Measurements from ENCODE around the gene DAAM2. TPM values are rescaled to one million over a fixed set of nuclear protein-coding genes. Genes with fewer than 3 reads are reported as not detected.

Gene DAAM2
- total RNA-seq, 1 experiment from 2014 or later: 4.8 TPM

GRCh38 chr6:39910164-39910563 lies 118.0 kb downstream of the DAAM2 start:
- POLR2A ChIA-PET (ENCODE audit: low non-redundant PET): no interaction called here
- intact Hi-C loops (cut with micrococcal nuclease; ENCODE audit: unreplicated experiment): no loop called here
- BruUV-seq (replicated peaks): no TSS peak

GRCh38 chr6:39910744-39911143 lies 118.6 kb downstream of the DAAM2 start:
- no peak overlapping the region for H3K4me3 ChIP-seq (ENCODE audit: low read depth, low read length, poor library complexity, severe bottlenecking)
- ChIA-PET POLR2A (ENCODE audit: low non-redundant PET) (no interaction called here), CTCF (no interaction called here)
- H3K27ac ChIP-seq (ENCODE audit: low read depth, low read length, poor library complexity, severe bottlenecking): no peak overlapping the region
- TF ChIP-seq EZH2 (IDR thresholded peaks at IDR 0.05; ENCODE audit: borderline replicate concordance, low read depth, low read length, poor library complexity, severe bottlenecking) (no peak), CTCF (conservative IDR thresholded peaks at IDR 0.05; ENCODE audit: low read depth, low read length) (no peak)
- intact Hi-C loops (cut with micrococcal nuclease; ENCODE audit: unreplicated experiment): no loop called here
- H3K27me3 ChIP-seq (replicated peaks; ENCODE audit: insufficient read depth, low read depth, low read length, poor library complexity): no peaks in the 10 kb centered on the region
- H3K4me1 ChIP-seq (ENCODE audit: insufficient read depth, low read length, poor library complexity, severe bottlenecking): no peaks in the 10 kb centered on the region
- BruUV-seq (replicated peaks): no TSS peak
- H3K36me3 ChIP-seq (ENCODE audit: insufficient read depth, low read length, poor library complexity, severe bottlenecking): no peaks in the 10 kb centered on the region
- H3K9me3 ChIP-seq (ENCODE audit: low read depth, low read length, poor library complexity, severe bottlenecking): no peaks in the 10 kb centered on the region
- no peak for DNase-seq (ENCODE audit: low spot score)

More at GRCh38 chr6:39910164-39910563, 118.0 kb downstream of the DAAM2 start:
- H3K4me1 ChIP-seq (ENCODE audit: insufficient read depth, low read length, poor library complexity, severe bottlenecking): no peaks in the 10 kb centered on the region
- TF ChIP-seq CTCF (conservative IDR thresholded peaks at IDR 0.05; ENCODE audit: low read depth, low read length) (no peak), EZH2 (IDR thresholded peaks at IDR 0.05; ENCODE audit: borderline replicate concordance, low read depth, low read length, poor library complexity, severe bottlenecking) (no peak)
- CTCF ChIA-PET: no interaction called here
- H3K4me3 ChIP-seq (ENCODE audit: low read depth, low read length, poor library complexity, severe bottlenecking): no peak overlapping the region
- H3K27me3 ChIP-seq (replicated peaks; ENCODE audit: insufficient read depth, low read depth, low read length, poor library complexity): no peaks in the 10 kb centered on the region
- no peak overlapping the region for H3K27ac ChIP-seq (ENCODE audit: low read depth, low read length, poor library complexity, severe bottlenecking)
- no peaks in the 10 kb centered on the region for H3K9me3 ChIP-seq (ENCODE audit: low read depth, low read length, poor library complexity, severe bottlenecking)
- no peaks in the 10 kb centered on the region for H3K36me3 ChIP-seq (ENCODE audit: insufficient read depth, low read length, poor library complexity, severe bottlenecking)
- no peak for DNase-seq (ENCODE audit: low spot score)

- no peak overlapping the region for H3K4me3 ChIP-seq (ENCODE audit: low read depth, low read length, poor library complexity, severe bottlenecking)
- CTCF ChIA-PET: no interaction called here
- TF ChIP-seq CTCF (conservative IDR thresholded peaks at IDR 0.05; ENCODE audit: low read depth, low read length) (no peak), EZH2 (IDR thresholded peaks at IDR 0.05; ENCODE audit: borderline replicate concordance, low read depth, low read length, poor library complexity, severe bottlenecking) (no peak)
- intact Hi-C loops (cut with micrococcal nuclease; ENCODE audit: unreplicated experiment): no loop called here
- BruUV-seq (replicated peaks): no TSS peak
- no peaks in the 10 kb centered on the region for H3K27me3 ChIP-seq (replicated peaks; ENCODE audit: insufficient read depth, low read depth, low read length, poor library complexity)
- POLR2A ChIA-PET (ENCODE audit: low non-redundant PET): no interaction called here
- H3K27ac ChIP-seq (ENCODE audit: low read depth, low read length, poor library complexity, severe bottlenecking): no peak overlapping the region
- no peaks in the 10 kb centered on the region for H3K36me3 ChIP-seq (ENCODE audit: insufficient read depth, low read length, poor library complexity, severe bottlenecking)
- no peak for DNase-seq (ENCODE audit: low spot score)
- no peaks in the 10 kb centered on the region for H3K4me1 ChIP-seq (ENCODE audit: insufficient read depth, low read length, poor library complexity, severe bottlenecking)
- no peaks in the 10 kb centered on the region for H3K9me3 ChIP-seq (ENCODE audit: low read depth, low read length, poor library complexity, severe bottlenecking)
These were observed 119.4 kb downstream of the DAAM2 start for GRCh38 chr6:39911513-39912125.

Measured in A673 (cell line).